RPMI8226 (cell line): Measurements from ENCODE around the gene TCEANC.
A peak's percentile ranks its signal among the peaks of the same experiment; 100 is the strongest.
"Not testable (repeated sequence)": the region's sequence is repeated elsewhere in the genome, so short reads cannot be mapped to it uniquely, and the experiment has no call there.

Experiments used
- DNase-seq: peaks from one replicate; pipeline ENCODE4 v3.0.0-alpha.2; 2015

Gene TCEANC

DNA sequence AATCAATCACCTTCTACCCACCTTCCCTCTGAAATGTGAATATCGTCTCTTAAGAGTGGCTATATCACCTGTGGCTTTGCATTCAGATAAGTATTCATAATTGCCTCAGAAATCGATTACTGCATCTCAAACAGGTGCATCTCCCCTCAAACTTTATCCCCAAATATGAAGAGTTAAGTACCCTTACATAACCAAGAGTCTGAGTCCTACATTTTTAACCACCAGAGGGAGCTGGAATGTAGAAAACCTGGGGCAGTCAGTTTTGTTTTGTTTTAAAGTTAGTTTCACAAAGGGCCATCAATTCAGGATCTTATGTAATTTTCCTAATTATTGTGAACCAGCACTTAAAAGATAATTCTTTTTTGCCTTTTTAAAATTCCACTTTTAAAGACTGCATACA lies 5.7 kb downstream of the TCEANC start:
- DNase-seq = peak; percentile 67

DNA sequence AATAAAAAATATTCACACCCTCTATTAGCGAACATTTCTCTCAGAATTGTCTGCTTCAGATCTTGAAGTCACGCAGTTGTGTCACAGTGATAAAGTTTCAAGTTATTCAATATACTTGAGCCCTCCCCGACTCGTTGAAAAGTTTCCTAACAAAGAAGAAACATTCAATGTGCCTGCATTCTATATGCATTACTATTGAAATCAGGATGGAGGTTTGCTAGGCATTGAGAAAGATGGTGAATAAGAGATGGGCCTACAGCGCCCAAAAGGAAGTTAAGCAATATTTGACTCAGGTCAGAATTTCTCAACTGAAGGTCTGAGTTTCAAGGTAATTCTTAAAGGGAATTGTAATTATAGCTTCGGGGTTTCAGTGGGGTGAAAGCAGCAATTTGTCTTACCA lies 6.1 kb downstream of the TCEANC start:
- DNase-seq = no peak

DNA sequence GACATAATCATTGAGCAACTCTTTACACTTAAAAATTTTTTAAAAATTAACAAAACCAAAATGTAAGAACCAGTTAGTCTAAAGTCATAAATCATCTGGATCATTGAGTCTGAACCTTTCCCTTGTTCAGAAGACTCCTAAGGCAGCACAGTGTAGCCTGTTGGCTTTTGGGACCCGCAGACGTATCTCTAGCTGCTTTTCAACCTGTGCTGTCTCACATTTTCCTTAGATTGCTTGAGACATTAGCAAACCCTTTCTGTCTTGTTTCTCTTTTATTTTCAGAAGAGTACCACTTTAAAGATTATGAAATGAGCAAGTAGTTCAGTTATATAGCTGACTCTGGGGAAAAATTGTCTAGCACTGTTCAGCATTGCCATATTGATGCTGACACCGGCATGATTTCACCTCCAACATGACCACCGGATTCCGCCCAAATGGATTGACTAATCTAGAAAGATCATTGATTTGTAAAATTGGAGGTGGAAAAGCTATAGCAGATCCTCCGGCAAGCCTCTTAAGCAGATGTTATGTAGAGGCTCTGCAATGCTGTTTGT lies 8.9 kb downstream of the TCEANC start:
- peak; percentile 63 for DNase-seq

DNA sequence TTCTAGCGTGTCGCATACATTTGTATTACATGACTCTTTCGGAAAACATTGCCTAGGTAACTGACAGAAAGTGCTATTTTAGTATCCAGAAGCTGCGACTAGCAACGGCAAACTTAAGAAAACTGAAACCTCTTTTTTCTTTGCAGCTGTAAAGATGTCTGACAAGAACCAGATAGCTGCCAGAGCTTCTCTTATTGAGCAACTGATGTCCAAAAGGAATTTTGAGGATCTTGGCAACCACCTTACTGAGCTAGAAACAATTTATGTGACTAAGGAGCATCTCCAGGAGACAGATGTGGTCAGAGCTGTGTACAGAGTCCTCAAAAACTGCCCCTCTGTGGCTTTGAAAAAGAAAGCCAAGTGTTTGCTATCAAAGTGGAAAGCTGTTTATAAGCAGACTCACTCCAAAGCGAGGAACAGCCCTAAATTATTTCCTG lies 9.4 kb downstream of the TCEANC start:
- DNase-seq = peak; percentile 66

DNA sequence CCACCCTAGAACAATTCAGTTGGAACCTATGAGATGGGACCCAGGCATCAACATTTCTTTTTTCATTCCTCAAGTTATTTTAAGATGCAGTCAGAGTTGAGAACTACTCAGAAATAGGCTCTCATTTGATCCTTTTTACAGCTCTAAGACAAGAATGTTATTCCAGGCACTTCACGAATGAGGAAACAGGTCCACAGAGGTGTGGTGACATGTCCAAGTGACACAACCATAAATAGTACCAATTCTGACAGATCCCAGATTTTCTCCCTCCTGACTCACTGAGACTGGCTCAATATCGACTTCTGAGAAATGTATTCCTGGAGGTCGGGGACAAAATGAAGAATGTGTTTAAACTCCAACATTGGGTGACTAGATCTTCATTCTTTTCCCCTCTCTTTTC lies 11.1 kb downstream of the TCEANC start:
- no peak for DNase-seq

DNA sequence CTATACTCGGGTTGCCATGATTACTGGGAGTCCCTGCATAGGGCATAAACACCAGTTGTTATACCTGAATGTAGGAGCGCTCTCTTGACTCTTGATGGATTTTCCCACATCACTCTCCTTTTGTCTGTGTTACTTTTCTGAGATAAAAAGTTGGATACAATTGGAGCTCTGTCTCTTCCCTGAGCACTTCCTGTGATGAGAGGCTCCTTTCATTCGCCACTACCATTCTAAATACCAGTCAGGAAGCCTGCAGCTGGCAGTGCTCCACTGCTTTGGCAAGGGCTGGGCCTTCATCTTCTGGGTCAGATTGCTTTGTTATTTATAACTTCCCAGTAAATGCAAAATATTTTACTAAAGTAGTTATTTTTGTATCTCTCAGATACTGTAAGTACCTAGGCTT lies 13.9 kb downstream of the TCEANC start:
- DNase-seq = peak; percentile 31

DNA sequence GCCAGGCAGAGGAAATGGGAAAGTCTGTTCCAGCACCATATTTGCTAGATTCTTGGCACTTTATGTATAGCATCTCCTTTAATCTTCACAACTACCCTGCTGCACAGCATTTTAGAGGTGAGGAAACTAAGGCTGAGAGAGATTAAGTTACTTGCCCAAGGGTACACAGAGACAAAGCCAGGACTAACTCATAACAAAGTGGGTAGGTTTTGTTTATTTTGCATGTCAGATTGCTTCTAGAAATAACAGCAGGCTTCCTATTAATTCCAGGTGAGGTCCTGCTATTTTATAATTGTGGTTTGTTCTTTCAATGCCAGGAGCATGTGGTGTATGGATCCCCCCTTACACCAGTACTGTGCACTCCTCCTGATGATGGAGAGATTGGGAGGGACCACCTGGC lies 15.0 kb downstream of the TCEANC start:
- DNase-seq = no peak

DNA sequence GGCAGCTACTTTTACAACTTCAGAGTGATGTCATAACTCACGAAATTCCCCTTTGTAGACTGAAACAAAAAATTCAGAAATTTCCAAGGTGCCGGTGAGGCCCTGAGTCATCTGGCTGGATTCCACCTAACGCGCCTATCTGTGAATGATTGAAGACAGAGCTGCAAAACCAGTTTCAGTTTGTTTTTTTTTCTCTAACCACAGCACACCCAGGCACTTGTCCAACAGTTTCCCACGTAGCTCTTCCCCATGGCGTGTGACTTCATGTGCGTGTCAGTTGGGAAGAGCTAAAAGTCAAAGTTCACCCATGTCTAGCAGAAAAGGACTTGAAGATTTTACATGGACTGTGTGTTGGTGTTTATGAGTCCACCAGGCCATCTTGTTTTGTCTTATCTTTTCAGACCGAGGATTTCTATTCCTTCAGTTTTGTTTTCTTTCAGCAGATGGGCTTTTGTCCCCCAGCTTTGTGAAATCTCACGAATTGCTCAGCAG lies 16.4 kb downstream of the TCEANC start:
- peak; percentile 92 for DNase-seq

DNA sequence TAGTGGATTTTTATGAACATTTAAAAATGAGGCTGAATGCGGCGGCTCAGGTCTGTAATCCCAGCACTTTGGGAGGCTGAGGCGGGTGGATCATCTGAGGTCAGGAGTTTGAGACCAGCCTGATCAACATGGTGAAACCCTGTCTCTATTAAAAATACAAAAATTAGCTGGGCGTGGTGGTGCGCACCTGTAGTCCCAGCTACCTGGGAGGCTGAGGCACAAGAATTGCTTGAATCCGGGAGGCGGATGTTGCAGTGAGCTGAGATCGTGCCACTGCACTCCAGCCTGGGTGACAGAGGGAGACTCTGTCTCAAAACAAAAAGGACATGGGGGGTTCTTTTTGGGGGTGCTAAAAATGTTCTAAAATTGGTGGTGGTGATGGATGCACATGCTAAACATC lies 16.8 kb downstream of the TCEANC start:
- not testable (repeated sequence) for DNase-seq

DNA sequence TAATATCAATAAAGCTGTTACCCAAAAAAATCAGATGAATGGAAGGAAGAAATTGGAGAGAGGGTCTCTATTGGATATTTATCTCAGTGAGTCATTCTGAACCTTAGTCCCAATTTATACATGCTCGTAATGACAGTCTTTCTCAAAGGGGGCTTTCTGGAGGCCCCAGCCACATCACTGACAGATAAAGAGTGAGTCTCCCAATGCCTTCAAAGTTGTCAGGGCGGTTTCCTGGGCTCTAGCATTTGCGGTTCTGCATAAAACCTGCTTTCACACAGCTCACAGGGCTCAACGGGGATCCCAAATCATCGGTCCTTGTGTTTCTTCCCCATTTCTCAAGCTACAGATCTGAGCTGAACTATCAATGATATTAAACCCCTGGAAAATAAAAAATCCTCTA lies 17.3 kb downstream of the TCEANC start:
- DNase-seq = no peak

DNA sequence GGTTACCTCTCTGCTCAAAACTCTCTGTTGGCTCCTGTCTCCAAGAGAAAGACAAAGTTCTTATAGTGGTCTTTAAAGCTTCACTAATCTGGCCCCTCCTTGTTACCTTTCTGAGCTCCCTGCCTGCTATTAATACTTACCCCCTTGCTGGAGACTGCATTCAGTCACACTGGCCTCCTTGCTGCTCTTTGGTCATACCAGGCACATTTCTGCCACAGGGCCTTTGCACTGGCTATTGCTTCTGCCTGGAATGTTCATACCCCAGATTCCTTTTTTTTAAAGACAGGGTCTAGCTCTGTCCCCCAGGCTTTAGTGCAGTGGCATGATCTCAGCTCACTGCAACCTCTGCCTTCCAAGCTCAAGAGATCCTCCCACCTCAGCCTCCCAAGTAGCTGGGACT lies 20.1 kb downstream of the TCEANC start:
- no peak for DNase-seq

DNA sequence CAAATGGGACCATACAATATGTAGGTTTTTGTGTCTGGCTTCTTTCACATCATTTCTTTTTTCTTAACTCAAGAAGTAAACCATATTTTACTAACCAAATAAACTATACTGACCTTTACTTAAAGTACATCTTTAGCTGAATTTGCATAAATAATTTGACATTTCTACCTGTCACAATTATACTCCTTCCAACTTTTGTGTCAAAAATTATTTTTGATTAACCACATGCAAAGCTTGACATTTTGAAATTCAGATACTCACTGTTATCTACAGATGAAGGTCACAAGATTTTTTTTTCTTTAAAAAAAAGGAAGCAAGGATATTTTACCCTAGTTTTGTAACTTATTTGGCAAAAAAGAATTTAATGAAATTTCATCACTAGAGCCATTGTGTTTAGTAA lies 23.9 kb downstream of the TCEANC start:
- no peak for DNase-seq

DNA sequence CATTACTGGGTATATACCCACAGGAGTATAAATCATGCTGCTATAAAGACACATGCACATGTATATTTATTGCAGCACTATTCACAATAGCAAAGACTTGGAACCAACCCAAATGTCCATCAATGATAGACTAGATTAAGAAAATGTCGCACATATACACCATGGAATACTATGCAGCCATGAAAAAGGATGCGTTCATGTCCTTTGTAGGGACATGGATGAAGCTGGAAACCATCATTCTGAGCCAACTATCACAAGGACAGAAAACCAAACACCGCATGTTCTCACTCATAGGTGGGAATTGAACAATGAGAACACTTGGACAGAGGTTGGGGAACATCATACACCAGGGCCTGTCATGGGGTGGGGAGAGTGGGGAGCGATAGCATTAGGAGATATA lies 26.8 kb downstream of the TCEANC start:
- not testable (repeated sequence) for DNase-seq

DNA sequence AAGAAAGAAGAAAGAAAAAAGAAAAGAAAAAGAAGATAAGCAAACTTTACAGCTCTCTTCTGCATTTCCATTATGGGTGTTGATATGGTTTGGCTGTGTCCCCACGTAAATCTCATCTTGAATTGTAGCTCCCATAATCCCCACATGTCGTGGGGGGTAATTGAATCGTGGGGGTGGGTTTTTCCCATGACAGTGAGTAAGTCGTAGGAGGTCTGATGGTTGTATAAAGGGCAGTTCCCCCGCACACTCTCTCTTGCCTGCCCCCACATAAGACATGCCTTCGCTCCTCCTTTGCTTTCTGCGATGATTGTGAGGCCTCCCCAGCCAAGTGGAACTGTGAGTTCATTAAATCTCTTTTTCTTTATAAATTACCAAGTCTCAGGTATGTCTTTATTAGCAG lies 28.7 kb downstream of the TCEANC start:
- DNase-seq = no peak

DNA sequence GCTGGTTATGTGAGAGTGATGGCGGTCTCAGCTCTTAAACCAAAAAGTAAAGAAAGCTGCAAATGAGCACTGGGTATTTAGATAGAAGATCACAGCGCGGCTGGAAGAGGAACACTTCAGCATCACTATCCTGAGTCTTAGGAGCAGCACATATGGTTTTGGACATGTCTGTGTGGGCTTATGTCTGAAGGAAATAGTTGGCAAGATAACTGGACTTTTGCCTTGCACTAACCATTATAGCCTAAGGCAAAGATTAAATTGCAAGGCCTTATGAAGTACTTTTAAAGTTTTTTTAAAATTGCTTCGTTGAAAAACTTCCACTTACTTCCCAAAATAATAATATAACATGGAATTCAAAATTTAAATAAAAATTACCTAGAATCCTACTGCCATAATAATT lies 31.4 kb downstream of the TCEANC start:
- DNase-seq = no peak

DNA sequence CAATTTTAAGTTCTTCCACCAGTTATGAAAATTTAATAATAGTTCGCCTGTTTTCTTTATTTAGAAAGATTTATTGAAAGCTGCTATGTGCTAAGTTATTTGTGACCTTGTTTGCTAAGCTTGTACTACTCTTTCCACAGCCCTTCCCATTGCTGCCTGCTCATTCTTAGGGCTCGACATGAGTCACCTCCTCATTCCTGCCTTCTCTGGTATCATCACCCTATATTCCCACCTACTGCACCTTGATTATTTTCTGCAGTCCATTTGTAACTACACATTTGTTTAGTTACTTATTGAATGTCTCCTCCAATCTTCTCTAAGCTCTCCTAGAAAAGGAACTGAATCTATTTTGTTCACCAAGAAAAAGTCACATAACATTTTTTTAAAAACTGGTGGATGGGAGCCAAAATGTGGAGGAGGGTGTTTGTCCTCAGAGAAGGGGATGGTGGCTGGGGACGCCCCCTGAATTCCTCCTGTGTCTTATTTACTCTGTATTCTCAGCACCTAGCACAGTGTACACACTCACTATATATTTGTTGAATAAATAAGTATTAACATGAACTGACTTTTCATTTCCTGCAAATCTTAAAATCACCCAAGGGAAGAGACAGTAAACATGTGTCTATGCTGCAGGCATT lies 32.3 kb downstream of the TCEANC start:
- peak; percentile 53 for DNase-seq

DNA sequence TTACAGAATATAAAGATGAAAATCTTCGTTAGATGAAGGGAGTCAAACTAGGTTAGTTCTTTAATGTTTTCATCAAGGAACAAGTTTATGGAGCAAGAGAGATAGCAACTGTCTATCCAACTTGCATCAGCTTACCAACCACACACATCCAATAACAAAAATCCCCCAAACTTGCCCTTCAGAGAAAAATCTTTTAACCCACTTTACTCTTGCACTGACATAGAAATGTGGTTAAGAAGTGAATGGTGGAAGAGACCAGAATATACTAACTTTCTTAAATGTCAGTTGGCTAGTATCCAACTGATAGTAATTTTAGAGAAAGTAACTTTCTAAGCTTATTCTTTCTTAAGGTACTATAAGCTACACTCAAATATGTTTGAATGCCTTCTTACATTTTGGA lies 34.3 kb downstream of the TCEANC start:
- no peak for DNase-seq

DNA sequence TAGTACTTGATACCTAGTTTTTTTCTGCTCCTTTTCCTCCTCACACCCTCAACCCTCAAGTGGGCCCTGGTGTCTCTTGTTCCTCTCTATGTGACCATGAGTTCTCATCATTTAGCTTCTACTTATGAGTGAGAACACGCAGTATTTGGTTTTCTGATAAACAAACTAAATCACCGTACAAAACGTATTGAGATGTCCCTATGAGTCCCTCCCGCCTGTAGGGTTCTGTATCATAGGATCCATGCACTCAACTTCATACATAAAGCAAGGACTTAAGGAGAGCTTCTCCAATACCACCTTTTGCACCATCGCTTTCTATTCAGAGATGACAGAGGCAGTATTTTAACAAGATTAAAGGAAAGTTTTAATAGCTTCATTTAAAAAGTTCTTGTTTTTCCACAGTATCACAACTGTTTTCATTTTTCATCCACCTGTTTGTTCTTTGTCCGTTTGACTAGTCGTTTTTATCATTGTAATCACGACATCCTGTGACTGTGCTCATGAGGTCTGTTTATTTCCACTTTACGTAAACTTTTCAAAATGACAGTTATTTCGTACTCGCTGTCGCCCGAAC lies 35.5 kb downstream of the TCEANC start:
- no peak for DNase-seq

DNA sequence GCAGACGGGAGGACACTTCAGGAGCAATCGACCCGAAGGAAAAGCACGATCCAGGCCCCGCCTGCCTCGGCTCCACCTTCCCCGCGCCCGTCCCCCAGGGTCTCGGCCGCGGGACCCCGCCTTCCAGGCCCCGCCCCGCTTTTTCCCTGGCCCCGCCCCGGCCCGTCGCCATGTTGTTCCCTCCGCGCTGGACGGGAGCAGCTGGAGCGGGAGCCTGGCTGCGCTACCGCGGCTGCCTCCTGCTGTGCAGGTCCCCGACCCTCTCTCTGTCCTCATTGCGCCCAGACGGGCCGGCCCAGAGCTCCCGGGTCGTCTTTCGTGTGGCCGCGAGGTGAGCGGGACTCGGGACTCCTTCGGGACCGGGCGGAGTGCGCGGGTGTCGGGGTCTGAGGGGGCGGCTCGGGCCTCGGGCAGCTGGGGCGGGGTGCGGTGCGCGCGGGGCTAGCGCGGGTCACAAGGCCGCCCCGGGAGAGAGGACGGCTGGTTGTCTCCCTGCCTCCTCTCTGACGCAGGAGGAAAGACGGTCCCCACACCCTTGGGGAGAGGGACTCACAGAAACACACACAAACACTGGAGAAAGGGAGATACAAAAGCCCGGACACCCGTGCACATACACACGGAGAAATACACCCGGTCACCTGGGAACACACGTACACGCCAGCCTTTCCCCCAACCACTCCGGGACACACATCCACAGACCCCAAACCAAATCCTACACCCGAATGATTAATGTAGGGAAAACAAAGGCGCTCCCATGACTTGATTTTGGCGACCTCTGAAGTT lies 36.2 kb downstream of the TCEANC start, which contains the start of gene RAB9A:
Gene RAB9A (plus strand): TSS at position 171 of the 783 bp plus-strand sequence. CDS start 19,619 bp downstream, outside the sequence.
- DNase-seq = peak; percentile 86

DNA sequence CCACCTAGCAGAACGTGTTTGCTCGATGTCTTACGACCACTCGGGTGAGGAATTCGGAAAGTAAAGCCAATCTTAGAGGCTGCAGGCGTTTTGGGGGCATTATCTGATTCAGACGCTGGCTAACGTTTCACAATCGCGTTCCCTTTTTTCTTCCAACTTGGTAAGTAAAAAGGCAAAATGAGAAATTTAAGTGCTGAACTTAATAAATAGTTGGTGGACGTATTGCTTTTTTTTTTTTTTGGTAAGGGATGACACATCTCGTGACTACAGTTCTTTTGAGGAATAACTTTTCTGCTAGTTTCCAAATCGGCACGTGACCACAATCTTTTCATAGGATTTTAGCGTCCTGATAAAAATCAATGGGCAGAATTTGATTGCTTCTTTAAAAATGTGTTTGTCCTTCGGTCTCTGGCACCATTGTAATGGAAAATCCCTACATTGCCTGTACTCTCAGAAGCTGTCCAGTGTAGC lies 36.8 kb downstream of the TCEANC start:
- DNase-seq = no peak

DNA sequence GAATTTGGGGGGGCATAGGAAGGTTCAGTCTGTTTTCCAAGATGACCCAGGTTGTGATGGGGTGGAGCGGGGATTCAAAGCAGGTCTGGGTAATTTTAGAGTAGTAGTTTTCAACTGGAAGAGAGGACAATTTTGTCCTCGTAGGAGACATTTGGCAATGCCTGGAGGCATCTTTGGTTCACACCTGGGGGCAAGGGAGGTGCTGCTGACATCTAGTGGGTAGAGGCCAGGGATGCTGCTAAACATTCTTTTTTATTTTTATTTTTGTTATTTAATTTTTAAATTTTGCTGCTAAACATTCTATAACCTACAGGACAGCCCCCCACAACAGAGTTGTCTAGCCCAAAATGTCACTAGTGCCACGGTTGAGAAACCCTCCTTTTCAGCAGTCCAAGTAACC lies 37.9 kb downstream of the TCEANC start:
- peak; percentile 60 for DNase-seq

DNA sequence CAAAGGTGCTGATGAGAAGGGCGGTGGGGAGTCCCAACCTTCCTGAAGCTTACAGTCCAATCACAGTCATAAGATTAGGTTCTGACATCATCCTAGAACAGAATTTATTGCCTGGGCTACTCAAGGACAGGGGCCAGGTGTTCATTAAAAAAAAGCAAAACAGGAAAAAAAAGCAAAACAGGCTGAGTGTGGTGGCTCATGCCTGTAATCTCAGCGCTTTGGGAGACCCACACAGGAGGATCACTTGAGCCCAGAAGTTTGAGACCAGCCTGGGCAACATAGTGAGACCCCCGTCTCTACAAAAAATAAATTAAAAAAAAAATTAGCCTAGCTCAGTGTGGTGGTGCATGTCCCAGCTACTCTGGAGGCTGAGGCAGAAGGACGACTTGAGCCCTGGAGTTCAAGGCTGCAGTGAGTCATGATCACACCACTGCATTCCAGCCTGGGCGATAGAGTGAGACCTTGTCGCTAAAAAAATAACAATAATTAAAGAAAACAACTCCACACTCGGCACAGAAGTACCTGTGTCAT lies 39.0 kb downstream of the TCEANC start:
- peak; percentile 68 for DNase-seq

DNA sequence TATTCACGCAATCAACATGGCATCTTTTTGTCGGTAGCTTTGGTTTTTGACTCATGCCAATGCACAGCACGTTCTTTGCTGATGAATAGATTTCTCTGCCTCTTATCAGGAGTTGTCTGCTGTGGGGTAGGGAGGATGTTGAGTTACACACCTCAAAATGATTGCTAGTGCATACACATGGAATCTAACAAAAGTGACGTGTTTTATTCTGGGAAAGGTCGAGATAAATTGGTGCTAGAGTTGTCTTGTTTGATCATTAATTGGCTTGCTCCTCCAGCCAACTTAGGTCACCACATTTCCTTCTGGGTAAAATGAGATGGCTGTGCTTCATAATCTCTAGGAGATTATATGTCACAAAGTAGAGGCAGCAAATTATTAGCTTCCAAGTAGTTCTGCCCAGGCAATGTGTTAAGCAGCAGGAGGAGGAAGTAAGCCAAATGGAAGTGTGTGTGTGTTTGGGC lies 39.9 kb downstream of the TCEANC start:
- no peak for DNase-seq
